Measurements from ENCODE around the gene TEX44.
A peak's percentile ranks its signal among the peaks of the same experiment; 100 is the strongest.

TEX44 gene

DNA sequence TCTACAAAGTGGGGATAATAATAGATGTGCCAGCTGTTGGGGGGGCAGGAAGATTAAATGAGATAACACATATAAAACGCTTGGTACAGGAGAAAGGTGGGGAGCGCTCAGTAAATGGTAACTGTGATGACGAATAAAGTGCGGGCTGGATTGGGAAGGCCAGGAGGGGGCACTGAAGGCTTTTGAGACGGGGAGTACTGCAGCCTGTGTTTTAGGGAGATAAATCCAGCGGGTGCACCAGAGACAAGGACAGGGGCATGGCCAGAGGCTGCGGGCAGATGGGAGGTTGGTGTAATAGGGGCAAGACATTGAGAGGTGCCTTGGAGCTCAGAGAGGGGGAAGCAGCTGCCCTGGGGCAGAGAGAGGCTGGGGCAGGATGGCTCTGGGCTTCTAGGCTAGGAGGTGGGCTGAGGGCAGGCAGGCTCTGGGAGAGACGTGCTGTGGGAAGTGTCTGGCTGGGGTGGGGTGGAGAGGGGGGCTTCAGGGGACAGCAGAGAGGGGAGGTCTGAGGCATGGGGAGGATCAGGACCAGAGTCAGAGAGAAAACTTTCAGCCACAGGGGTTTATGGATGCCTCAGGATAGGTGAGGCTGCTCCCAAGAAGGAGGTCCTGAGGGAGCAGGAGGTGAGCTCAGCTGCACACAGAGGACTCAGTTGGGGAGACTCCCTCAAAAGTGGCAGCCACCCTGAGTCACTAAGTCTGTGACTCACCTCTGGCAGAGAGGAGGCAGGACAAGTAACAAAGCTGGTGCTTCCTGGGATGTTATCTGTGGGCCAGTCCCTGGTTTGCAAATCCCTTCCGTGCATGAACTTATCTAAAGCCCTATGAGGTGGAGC lies 18.8 kb downstream of the TEX44 start:
- Histone ChIP-seq H3K79me2 (ENCODE audit: control insufficient read depth, low read length) (peaks cover 12% of the 10 kb centered on the region; the same call in 1 of the 2 replicates), H3F3A (ENCODE audit: control insufficient read depth, insufficient read depth) (peaks cover 16% of the 10 kb centered on the region), H3K4me3 (ENCODE audit: low read length) (peak overlapping the region; percentile 88), H4K20me1 (ENCODE audit: control insufficient read depth, insufficient read depth, low read depth, low read length) (no peaks in the 10 kb centered on the region), H3K9me3 (ENCODE audit: control insufficient read depth, insufficient read depth, low read length) (no peaks in the 10 kb centered on the region), H3K27ac (ENCODE audit: low read depth, low read length) (peak overlapping the region; percentile 99), H3K4me2 (ENCODE audit: low read length) (peak overlapping the region; percentile 99), H3K9me2 (replicated peaks; ENCODE audit: control insufficient read depth, low read length) (no peaks in the 10 kb centered on the region), H3K27me3 (ENCODE audit: control insufficient read depth, low read length) (no peaks in the 10 kb centered on the region), H3K36me3 (ENCODE audit: control insufficient read depth, low read length) (peaks cover 12% of the 10 kb centered on the region), H3K4me1 (ENCODE audit: control insufficient read depth, low read length) (peaks cover 71% of the 10 kb centered on the region)
- TF ChIP-seq, protein P1, sequence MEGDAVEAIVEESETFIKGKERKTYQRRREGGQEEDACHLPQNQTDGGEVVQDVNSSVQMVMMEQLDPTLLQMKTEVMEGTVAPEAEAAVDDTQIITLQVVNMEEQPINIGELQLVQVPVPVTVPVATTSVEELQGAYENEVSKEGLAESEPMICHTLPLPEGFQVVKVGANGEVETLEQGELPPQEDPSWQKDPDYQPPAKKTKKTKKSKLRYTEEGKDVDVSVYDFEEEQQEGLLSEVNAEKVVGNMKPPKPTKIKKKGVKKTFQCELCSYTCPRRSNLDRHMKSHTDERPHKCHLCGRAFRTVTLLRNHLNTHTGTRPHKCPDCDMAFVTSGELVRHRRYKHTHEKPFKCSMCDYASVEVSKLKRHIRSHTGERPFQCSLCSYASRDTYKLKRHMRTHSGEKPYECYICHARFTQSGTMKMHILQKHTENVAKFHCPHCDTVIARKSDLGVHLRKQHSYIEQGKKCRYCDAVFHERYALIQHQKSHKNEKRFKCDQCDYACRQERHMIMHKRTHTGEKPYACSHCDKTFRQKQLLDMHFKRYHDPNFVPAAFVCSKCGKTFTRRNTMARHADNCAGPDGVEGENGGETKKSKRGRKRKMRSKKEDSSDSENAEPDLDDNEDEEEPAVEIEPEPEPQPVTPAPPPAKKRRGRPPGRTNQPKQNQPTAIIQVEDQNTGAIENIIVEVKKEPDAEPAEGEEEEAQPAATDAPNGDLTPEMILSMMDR (IDR thresholded peaks at IDR 0.05; ENCODE audit: low read depth, low read length, poor library complexity, severe bottlenecking): peak; percentile 66
- no peak for TF ChIP-seq EZH2phosphoT487 (IDR thresholded peaks at IDR 0.05; ENCODE audit: borderline replicate concordance, low read length)

DNA sequence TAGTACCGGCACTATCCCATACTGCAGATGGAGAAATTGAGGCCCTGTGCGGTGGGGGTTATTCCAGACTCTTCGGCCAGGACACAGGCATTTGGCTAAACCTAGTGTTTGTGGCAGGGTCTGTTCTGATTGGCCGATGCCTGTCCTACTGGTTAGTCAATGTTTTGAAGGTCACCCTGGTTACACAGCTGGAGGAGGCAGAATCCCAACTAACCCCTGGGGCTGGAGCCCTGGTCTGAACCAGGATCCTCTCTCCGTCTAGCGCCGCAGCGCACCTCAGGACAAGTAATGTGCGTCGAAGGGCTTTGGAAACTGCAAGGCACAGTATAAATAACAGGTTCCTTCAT lies 19.4 kb downstream of the TEX44 start:
- Histone ChIP-seq H3K9me2 (replicated peaks; ENCODE audit: control insufficient read depth, low read length) (no peaks in the 10 kb centered on the region), H3F3A (ENCODE audit: control insufficient read depth, insufficient read depth) (peaks cover 20% of the 10 kb centered on the region), H3K36me3 (ENCODE audit: control insufficient read depth, low read length) (peaks cover 12% of the 10 kb centered on the region), H3K79me2 (ENCODE audit: control insufficient read depth, low read length) (peaks cover 12% of the 10 kb centered on the region; the same call in 1 of the 2 replicates), H4K20me1 (ENCODE audit: control insufficient read depth, insufficient read depth, low read depth, low read length) (no peaks in the 10 kb centered on the region), H3K4me3 (ENCODE audit: low read length) (peak overlapping the region; percentile 88), H3K27me3 (ENCODE audit: control insufficient read depth, low read length) (no peaks in the 10 kb centered on the region), H3K4me2 (ENCODE audit: low read length) (peak overlapping the region; percentile 99), H3K27ac (ENCODE audit: low read depth, low read length) (peak overlapping the region; percentile 99), H3K4me1 (ENCODE audit: control insufficient read depth, low read length) (peaks cover 77% of the 10 kb centered on the region), H3K9me3 (ENCODE audit: control insufficient read depth, insufficient read depth, low read length) (no peaks in the 10 kb centered on the region)
- TF ChIP-seq, protein P1 (IDR thresholded peaks at IDR 0.05; ENCODE audit: low read depth, low read length, poor library complexity, severe bottlenecking): no peak
- no peak for TF ChIP-seq EZH2phosphoT487 (IDR thresholded peaks at IDR 0.05; ENCODE audit: borderline replicate concordance, low read length)

DNA sequence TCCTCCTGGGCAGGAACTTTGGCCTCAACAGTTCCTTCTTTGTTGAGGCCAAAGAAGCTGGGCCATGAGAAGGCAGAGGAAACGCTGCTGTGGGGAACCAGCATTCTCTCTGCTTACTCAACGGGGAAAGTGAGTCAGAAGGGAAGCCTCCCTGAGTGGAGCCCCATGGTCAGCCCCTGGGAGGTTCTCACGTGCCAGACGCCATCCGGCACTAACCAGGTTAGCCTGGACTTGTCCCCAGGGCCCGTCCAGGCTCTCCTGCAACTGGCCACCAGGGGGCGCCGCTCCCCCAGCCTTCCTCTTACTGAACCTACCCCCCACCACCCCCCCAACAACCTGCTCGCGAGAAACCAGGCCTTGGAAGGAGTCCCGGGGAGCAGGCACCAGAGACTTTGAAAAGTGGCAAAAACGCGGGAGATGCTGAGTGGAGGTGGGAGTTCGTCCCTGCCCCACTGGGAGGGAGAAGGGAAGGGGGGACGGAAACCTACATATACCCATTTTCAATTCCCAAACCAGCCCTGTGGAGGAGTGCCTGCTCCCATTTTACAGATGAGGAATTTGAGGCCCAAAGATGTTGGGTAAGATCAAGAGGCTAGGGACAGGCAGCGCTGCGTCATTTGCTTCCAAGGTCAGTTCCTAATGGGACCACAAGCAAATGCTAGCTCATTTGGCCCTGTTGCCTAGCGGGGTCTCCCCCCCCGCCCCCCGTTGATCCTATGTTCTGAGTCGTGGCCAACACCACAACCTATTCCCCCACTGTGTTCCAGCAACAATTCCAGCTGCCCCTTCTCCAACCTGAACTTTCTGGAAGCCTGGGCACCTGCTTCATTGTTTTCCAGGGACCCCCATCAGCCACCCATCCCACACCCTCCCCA lies 20.0 kb downstream of the TEX44 start:
- Histone ChIP-seq H3K9me3 (ENCODE audit: control insufficient read depth, insufficient read depth, low read length) (no peaks in the 10 kb centered on the region), H3K4me3 (ENCODE audit: low read length) (peak overlapping the region; percentile 88), H3F3A (ENCODE audit: control insufficient read depth, insufficient read depth) (peaks cover 26% of the 10 kb centered on the region), H3K36me3 (ENCODE audit: control insufficient read depth, low read length) (peaks cover 12% of the 10 kb centered on the region), H3K4me2 (ENCODE audit: low read length) (peak overlapping the region; percentile 99), H4K20me1 (ENCODE audit: control insufficient read depth, insufficient read depth, low read depth, low read length) (no peaks in the 10 kb centered on the region), H3K27ac (ENCODE audit: low read depth, low read length) (peak overlapping the region; percentile 99), H3K4me1 (ENCODE audit: control insufficient read depth, low read length) (peaks cover 79% of the 10 kb centered on the region), H3K9me2 (replicated peaks; ENCODE audit: control insufficient read depth, low read length) (no peaks in the 10 kb centered on the region), H3K27me3 (ENCODE audit: control insufficient read depth, low read length) (no peaks in the 10 kb centered on the region), H3K79me2 (ENCODE audit: control insufficient read depth, low read length) (peaks cover 12% of the 10 kb centered on the region; the same call in 1 of the 2 replicates)
- TF ChIP-seq, protein P1 (IDR thresholded peaks at IDR 0.05; ENCODE audit: low read depth, low read length, poor library complexity, severe bottlenecking): peak; percentile 99
- no peak for TF ChIP-seq EZH2phosphoT487 (IDR thresholded peaks at IDR 0.05; ENCODE audit: borderline replicate concordance, low read length)
